Caco-2 (cell line): Measurements from ENCODE around the gene HOXB13. TPM values are rescaled to one million over a fixed set of nuclear protein-coding genes. Genes with fewer than 3 reads are reported as not detected.

Experiments used
- BruUV-seq: library from RNA; stranded (reverse); fragments of 400-500 nt; replicated peaks from 2 replicates; lab custom pipeline; 2021; lab: Mats Ljungman, UMichigan
- CTCF ChIA-PET: fragments of 300-600 bp; sonication (Branson Sonifier 250); formaldehyde crosslinking; loops from one replicate; lab custom pipeline; 2022; ENCODE audit warnings: antibody characterized with exemption; lab: Charles Lee
- POLR2A ChIA-PET: fragments of 300-600 bp; sonication (Branson Sonifier 250); formaldehyde crosslinking; loops from one replicate; lab custom pipeline; 2022; ENCODE audit warnings: antibody characterized with exemption; lab: Charles Lee
- DNase-seq, 2 experiments: peaks; one replicate each; pipeline versions ENCODE4 v3.0.0 to v3.0.0-alpha.2; 2020 to 2022
- H3K27me3 ChIP-seq: replicated peaks from 2 replicates; pipeline ENCODE4 v1.6.0; 2011; ENCODE audit warnings: low read length; ENCODE audit not compliant: control insufficient read depth, insufficient read depth
- H3K36me3 ChIP-seq: 2 replicates; pipeline ENCODE4 v1.5.1; 2011; ENCODE audit warnings: low read length; ENCODE audit not compliant: control insufficient read depth, insufficient read depth
- H3K4me1 ChIP-seq: fragments of 250-450 bp; sonication (Bioruptor Pico); 2 replicates; pipeline ENCODE4 v1.5.1; 2020; ENCODE audit warnings: mild to moderate bottlenecking
- H3K4me3 ChIP-seq: 2 replicates; pipeline ENCODE4 v1.5.1; 2011; ENCODE audit warnings: low read depth, mild to moderate bottlenecking, control low read depth, low read length
- H3K9me3 ChIP-seq: fragments of 250-450 bp; sonication (Bioruptor Pico); 2 replicates; pipeline ENCODE4 v1.5.1; 2020; ENCODE audit warnings: mild to moderate bottlenecking, moderate library complexity
- H3K27ac Mint-ChIP-seq: one replicate; pipeline ENCODE4 v1.8.0; 2022; ENCODE audit warnings: mixed read lengths; ENCODE audit not compliant: unreplicated experiment
- H3K27me3 Mint-ChIP-seq: one replicate; pipeline ENCODE4 v1.8.0; 2022; ENCODE audit warnings: mixed read lengths; ENCODE audit not compliant: insufficient read depth, unreplicated experiment
- H3K36me3 Mint-ChIP-seq: one replicate; pipeline ENCODE4 v1.8.0; 2022; ENCODE audit warnings: mild to moderate bottlenecking, mixed read lengths; ENCODE audit not compliant: insufficient read depth, unreplicated experiment
- H3K4me1 Mint-ChIP-seq: one replicate; pipeline ENCODE4 v1.8.0; 2022; ENCODE audit warnings: low read depth, mixed read lengths; ENCODE audit not compliant: unreplicated experiment
- H3K4me3 Mint-ChIP-seq: one replicate; pipeline ENCODE4 v1.8.0; 2022; ENCODE audit warnings: mild to moderate bottlenecking, moderate library complexity, mixed read lengths; ENCODE audit not compliant: unreplicated experiment
- H3K9me3 Mint-ChIP-seq: one replicate; pipeline ENCODE4 v1.8.0; 2022; ENCODE audit warnings: mixed read lengths; ENCODE audit not compliant: unreplicated experiment
- CTCF ChIP-seq, 2 experiments: fragments of 200-600 bp in 1 of 2; IDR thresholded peaks; 1 replicate in 1 of 2; 2 replicates in 1 of 2; pipeline versions ENCODE4 v1.5.1 to v1.8.0; 2011 to 2022; ENCODE audit warnings: antibody characterized with exemption in 1 of 2, control low read depth in 1 of 2, inconsistent platforms in 1 of 2, low read depth in 1 of 2, low read length in 1 of 2, mild to moderate bottlenecking in 1 of 2, moderate library complexity in 1 of 2; ENCODE audit not compliant: insufficient read depth in 1 of 2, severe bottlenecking in 1 of 2, unreplicated experiment in 1 of 2
- intact Hi-C: fragments of 100-400 bp; cut with micrococcal nuclease; formaldehyde crosslinking; loops from one replicate; pipeline ENCODE4 v1.10.0; 2022; ENCODE audit not compliant: unreplicated experiment
- total RNA-seq: library from RNA; stranded (reverse); gene quantifications from 2 replicates; pipeline ENCODE4 v1.2.3, GENCODE V29; 2022

Gene HOXB13
- total RNA-seq, 1 experiment from 2014 or later: 4.3 TPM

- Mint-ChIP-seq H3K27me3 (peaks cover 16% of the 10 kb centered on the region), H3K27ac (no peak overlapping the region), H3K4me1 (peaks cover 8% of the 10 kb centered on the region), H3K9me3 (no peaks in the 10 kb centered on the region), H3K36me3 (peaks cover 5% of the 10 kb centered on the region), H3K4me3 (no peak overlapping the region)
- POLR2A ChIA-PET: no interaction called here
- BruUV-seq: no TSS peak
- TF ChIP-seq CTCF (IDR thresholded peaks at IDR 0.05; ENCODE audit: insufficient read depth in 1 of 2, low read depth in 1 of 2, low read length in 1 of 2, severe bottlenecking in 1 of 2, unreplicated experiment in 1 of 2): no peak
- H3K4me3 ChIP-seq: no peak overlapping the region
- H3K9me3 ChIP-seq: no peaks in the 10 kb centered on the region
- DNase-seq: no peak
- CTCF ChIA-PET: interaction anchor here (0.6 to 1.3 kb wide), 6 partner anchors 22 to 1044 kb away, joined by 3 to 6 read pairs (median 4); no protein-coding TSS in a partner anchor
- intact Hi-C loops: no loop called here
- no peaks in the 10 kb centered on the region for H3K36me3 ChIP-seq
- no peaks in the 10 kb centered on the region for H3K4me1 ChIP-seq
- peaks cover 1% of the 10 kb centered on the region; the same call in 1 of the 2 replicates for H3K27me3 ChIP-seq
Observed at GRCh38 chr17:48745381-48746275, 17.1 kb upstream of the HOXB13 start.

GRCh38 chr17:48740537-48740936 is 12.0 kb upstream of the HOXB13 start:
- no peak for TF ChIP-seq CTCF (IDR thresholded peaks at IDR 0.05; ENCODE audit: insufficient read depth in 1 of 2, low read depth in 1 of 2, low read length in 1 of 2, severe bottlenecking in 1 of 2, unreplicated experiment in 1 of 2)
- 0 out of 2 replicates have a peak, but pooled peaks cover 1% of the 10 kb centered on the region for H3K27me3 ChIP-seq

GRCh38 chr17:48738803-48739526 is 10.4 kb upstream of the HOXB13 start:
- Mint-ChIP-seq H3K4me1 (no peaks in the 10 kb centered on the region), H3K27ac (no peak overlapping the region), H3K9me3 (no peaks in the 10 kb centered on the region), H3K4me3 (no peak overlapping the region), H3K27me3 (peaks cover 4% of the 10 kb centered on the region), H3K36me3 (no peaks in the 10 kb centered on the region)
- Histone ChIP-seq H3K4me3 (no peak overlapping the region), H3K4me1 (no peaks in the 10 kb centered on the region; the same call in 1 of the 2 replicates), H3K36me3 (no peaks in the 10 kb centered on the region), H3K9me3 (no peaks in the 10 kb centered on the region), H3K27me3 (peaks cover 1% of the 10 kb centered on the region; the same call in 1 of the 2 replicates)
- intact Hi-C loops: no loop called here
- TF ChIP-seq CTCF (IDR thresholded peaks at IDR 0.05; ENCODE audit: insufficient read depth in 1 of 2, low read depth in 1 of 2, low read length in 1 of 2, severe bottlenecking in 1 of 2, unreplicated experiment in 1 of 2): no peak
- ChIA-PET POLR2A (interaction anchor here (0.5 kb wide), 1 partner anchor 257 kb away, joined by 3 read pairs; no protein-coding TSS in a partner anchor), CTCF (interaction anchor here (0.9 to 2.4 kb wide), 6 partner anchors 10 to 146 kb away, joined by 3 to 12 read pairs (median 4); partner anchors contain the start of gene HOXB13)
- no TSS peak for BruUV-seq
- DNase-seq: peak in 1 of 2 experiments; percentile 62

More at GRCh38 chr17:48740537-48740936, 12.0 kb upstream of the HOXB13 start:
- Mint-ChIP-seq H3K27ac (no peak overlapping the region), H3K9me3 (no peaks in the 10 kb centered on the region), H3K4me1 (no peaks in the 10 kb centered on the region), H3K4me3 (no peak overlapping the region), H3K27me3 (peaks cover 5% of the 10 kb centered on the region), H3K36me3 (no peaks in the 10 kb centered on the region)
- BruUV-seq: no TSS peak
- ChIA-PET POLR2A (no interaction called here), CTCF (no interaction called here)
- intact Hi-C loops: no loop called here
- H3K36me3 ChIP-seq: no peaks in the 10 kb centered on the region
- no peak overlapping the region for H3K4me3 ChIP-seq
- H3K4me1 ChIP-seq: no peaks in the 10 kb centered on the region; the same call in 1 of the 2 replicates
- DNase-seq: no peak
- H3K9me3 ChIP-seq: no peaks in the 10 kb centered on the region
